Measurements from ENCODE around the gene ALG10. TPM values are rescaled to one million over a fixed set of nuclear protein-coding genes. Genes with fewer than 3 reads are reported as not detected.

ALG10 gene
- total RNA-seq, 1 donor from 2014 or later = 32.1 TPM

Small RNAs within 50 kb of the gene (small RNA-seq; reads per million reads assigned to genes)
- gene RF00019 = not detected

Data from occipital lobe (tissue), 2 donors.